ENCODE data around the gene MAP3K8. TPM values are rescaled to one million over a fixed set of nuclear protein-coding genes. Genes with fewer than 3 reads are reported as not detected.
A peak's percentile ranks its signal among the peaks of the same experiment; 100 is the strongest.

Gene MAP3K8
- total and polyA plus RNA-seq, 10 of the 15 experiments (the other 5 are each of a cell fraction or from before 2014, with no cell fraction given): 25.5 to 115 (median 40.2) TPM

GRCh38 chr10:30510932-30511700, 77.1 kb downstream of the MAP3K8 start:
- H4K20me1 ChIP-seq (ENCODE audit: control insufficient read depth, insufficient read depth): no peaks in the 10 kb centered on the region
- H3K4me3 ChIP-seq: peak overlapping the region; percentile 23; the same call in 1 of the 2 replicates
- peak overlapping the region; percentile 66 for H2AFZ ChIP-seq (ENCODE audit: control insufficient read depth, low read depth, low read length)
- H3K27me3 ChIP-seq (replicated peaks in 1 of 2; ENCODE audit: control insufficient read depth in 2 of 2, insufficient read depth in 2 of 2, low read length in 1 of 2): no peaks in the 10 kb centered on the region
- H3K36me3 ChIP-seq (ENCODE audit: control insufficient read depth in 2 of 2, insufficient read depth in 2 of 2, low read length in 1 of 2): no peaks in the 10 kb centered on the region
- no peaks in the 10 kb centered on the region for H3K9me3 ChIP-seq (replicated peaks; ENCODE audit: control insufficient read depth, insufficient read depth, low read length)
- no peaks in the 10 kb centered on the region for H3K79me2 ChIP-seq (ENCODE audit: control insufficient read depth, insufficient read depth, low read length)
- ChIA-PET POLR2A (interaction anchor here (0.7 to 2.2 kb wide), 8 partner anchors 9 to 80 kb away, joined by 3 to 6 read pairs (median 5); no protein-coding TSS in a partner anchor), SMC1A (ENCODE audit: uncharacterized antibody, unreplicated experiment) (interaction anchor here (0.7 to 8.9 kb wide), 15 partner anchors 9 to 80 kb away, joined by 3 to 92 read pairs (median 4); no protein-coding TSS in a partner anchor), CTCF (interaction anchor here (0.7 to 1.8 kb wide), 7 partner anchors 9 to 74 kb away, joined by 3 to 5 read pairs (median 4); no protein-coding TSS in a partner anchor), RAD21 (ENCODE audit: unreplicated experiment) (interaction anchor here (0.9 to 3.8 kb wide), 16 partner anchors 9 to 92 kb away, joined by 3 to 32 read pairs (median 6); partner anchors contain the start of gene MAP3K8)
- H3K4me2 ChIP-seq (ENCODE audit: control insufficient read depth, insufficient read depth): peak overlapping the region; percentile 87
- no peak overlapping the region; the same call in 1 of the 2 replicates for H3K9ac ChIP-seq (ENCODE audit: control insufficient read depth, insufficient read depth, low read length)
- BruUV-seq (replicated peaks): TSS peak; percentile 88
- H3K4me1 ChIP-seq (ENCODE audit: control insufficient read depth, insufficient read depth, low read length): peaks cover 22% of the 10 kb centered on the region
- WGBS (ENCODE audit: insufficient coverage, insufficient replicate concordance, low lambda C conversion rate, missing lambda C conversion rate): 38% methylated on average over 4 of the region's 4 CpGs
- in situ Hi-C loops (cut with MboI): no loop called here
- intact Hi-C loops (cut with micrococcal nuclease; ENCODE audit: unreplicated experiment): loop anchor here (2.0 kb wide), 1 partner anchor 18 kb away; no protein-coding TSS in a partner anchor
- peak; percentile 76 for ATAC-seq
- peak; percentile 47 for FAIRE-seq
- peak overlapping the region; percentile 85 for H3K27ac ChIP-seq (ENCODE audit: control insufficient read depth, insufficient read depth)
- no peak for DNase-seq (ENCODE audit: low read depth, low spot score)
- no peak for TF ChIP-seq CHD1 (IDR thresholded peaks at IDR 0.05; ENCODE audit: low read depth, low read length)
- TF ChIP-seq EP300 (IDR thresholded peaks at IDR 0.05; ENCODE audit: borderline replicate concordance in 1 of 2, control insufficient read depth in 1 of 2, low read depth in 2 of 2, low read length in 2 of 2): no peak
- TF ChIP-seq, protein P1, sequence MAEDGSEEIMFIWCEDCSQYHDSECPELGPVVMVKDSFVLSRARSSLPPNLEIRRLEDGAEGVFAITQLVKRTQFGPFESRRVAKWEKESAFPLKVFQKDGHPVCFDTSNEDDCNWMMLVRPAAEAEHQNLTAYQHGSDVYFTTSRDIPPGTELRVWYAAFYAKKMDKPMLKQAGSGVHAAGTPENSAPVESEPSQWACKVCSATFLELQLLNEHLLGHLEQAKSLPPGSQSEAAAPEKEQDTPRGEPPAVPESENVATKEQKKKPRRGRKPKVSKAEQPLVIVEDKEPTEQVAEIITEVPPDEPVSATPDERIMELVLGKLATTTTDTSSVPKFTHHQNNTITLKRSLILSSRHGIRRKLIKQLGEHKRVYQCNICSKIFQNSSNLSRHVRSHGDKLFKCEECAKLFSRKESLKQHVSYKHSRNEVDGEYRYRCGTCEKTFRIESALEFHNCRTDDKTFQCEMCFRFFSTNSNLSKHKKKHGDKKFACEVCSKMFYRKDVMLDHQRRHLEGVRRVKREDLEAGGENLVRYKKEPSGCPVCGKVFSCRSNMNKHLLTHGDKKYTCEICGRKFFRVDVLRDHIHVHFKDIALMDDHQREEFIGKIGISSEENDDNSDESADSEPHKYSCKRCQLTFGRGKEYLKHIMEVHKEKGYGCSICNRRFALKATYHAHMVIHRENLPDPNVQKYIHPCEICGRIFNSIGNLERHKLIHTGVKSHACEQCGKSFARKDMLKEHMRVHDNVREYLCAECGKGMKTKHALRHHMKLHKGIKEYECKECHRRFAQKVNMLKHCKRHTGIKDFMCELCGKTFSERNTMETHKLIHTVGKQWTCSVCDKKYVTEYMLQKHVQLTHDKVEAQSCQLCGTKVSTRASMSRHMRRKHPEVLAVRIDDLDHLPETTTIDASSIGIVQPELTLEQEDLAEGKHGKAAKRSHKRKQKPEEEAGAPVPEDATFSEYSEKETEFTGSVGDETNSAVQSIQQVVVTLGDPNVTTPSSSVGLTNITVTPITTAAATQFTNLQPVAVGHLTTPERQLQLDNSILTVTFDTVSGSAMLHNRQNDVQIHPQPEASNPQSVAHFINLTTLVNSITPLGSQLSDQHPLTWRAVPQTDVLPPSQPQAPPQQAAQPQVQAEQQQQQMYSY (CRISPR knock-in tag; IDR thresholded peaks at IDR 0.05): no peak
- no peak; the same call in 1 of the 2 replicates for TF ChIP-seq IKZF1 (conservative IDR thresholded peaks at IDR 0.05)
- no peak for TF ChIP-seq FOXK2 (IDR thresholded peaks at IDR 0.05)
- TF ChIP-seq ELK1 (IDR thresholded peaks at IDR 0.05; ENCODE audit: low read depth, low read length): no peak
- no peak for TF ChIP-seq KLF5 (IDR thresholded peaks at IDR 0.05; ENCODE audit: partially characterized antibody)
- no peak for TF ChIP-seq LARP7 (IDR thresholded peaks at IDR 0.05)
- no peak for TF ChIP-seq CBFB (IDR thresholded peaks at IDR 0.05; ENCODE audit: low read depth)
- 0 out of 2 replicates have a peak, but pooled peaks have one; percentile 5 for TF ChIP-seq CREM (IDR thresholded peaks at IDR 0.05; ENCODE audit: low read depth)
- TF ChIP-seq PML (IDR thresholded peaks at IDR 0.05; ENCODE audit: low read length): no peak
- no peak for TF ChIP-seq MTA3 (IDR thresholded peaks at IDR 0.05; ENCODE audit: borderline replicate concordance, low read length)
- no peak for TF ChIP-seq BHLHE40 (IDR thresholded peaks at IDR 0.05; ENCODE audit: borderline replicate concordance in 1 of 2, low read depth in 2 of 2, low read length in 1 of 2)
- 0 out of 2 replicates have a peak, but pooled peaks have one; percentile 12 for TF ChIP-seq YY1 (IDR thresholded peaks at IDR 0.05; ENCODE audit: low read depth, low read length)
- TF ChIP-seq RAD21 (IDR thresholded peaks at IDR 0.05; ENCODE audit: insufficient read depth, low read depth, low read length): no peak
- TF ChIP-seq CHD4 (IDR thresholded peaks at IDR 0.05): no peak
- TF ChIP-seq NR2F1 (conservative IDR thresholded peaks at IDR 0.05): peak; percentile 85
- no peak for TF ChIP-seq CREB1 (IDR thresholded peaks at IDR 0.05; ENCODE audit: low read depth)
- no peak for TF ChIP-seq ZNF622 (IDR thresholded peaks at IDR 0.05)
- 0 out of 2 replicates have a peak, but pooled peaks have one; percentile 7 for TF ChIP-seq RUNX3 (IDR thresholded peaks at IDR 0.05; ENCODE audit: low read length)
- no peak for TF ChIP-seq FOS (IDR thresholded peaks at IDR 0.05; ENCODE audit: borderline replicate concordance, extremely low read depth, insufficient read length)
